HepG2 (cell line): ENCODE data around the gene DQX1. TPM values are rescaled to one million over a fixed set of nuclear protein-coding genes. Genes with fewer than 3 reads are reported as not detected.

Experiments
- DBP ChIP-seq: sonication (generic); formaldehyde crosslinking; IDR thresholded peaks from 2 replicates; pipeline ENCODE4 v1.4.0; 2020; ENCODE audit warnings: missing genetic modification reagents; ENCODE audit errors: not compliant biosample characterization
- FOSL2 ChIP-seq: sonication (generic); formaldehyde crosslinking; IDR thresholded peaks from 2 replicates; pipeline ENCODE4 v1.4.0; 2020; ENCODE audit warnings: missing genetic modification reagents
- GPN1 ChIP-seq: sonication (generic); formaldehyde crosslinking; IDR thresholded peaks from 2 replicates; pipeline ENCODE4 v1.5.1; 2020; ENCODE audit warnings: missing genetic modification reagents, borderline replicate concordance
- HNF1A ChIP-seq, 2 experiments: sonication (generic) in 1 of 2; formaldehyde crosslinking in 1 of 2; IDR thresholded peaks; 2 replicates each; pipeline versions ENCODE4 v1.4.0 to v1.6.1; 2016 to 2020; ENCODE audit warnings: borderline replicate concordance in 1 of 2, low read depth in 1 of 2, mild to moderate bottlenecking in 1 of 2, missing genetic modification reagents in 1 of 2
- HNF4A ChIP-seq: sonication (generic); formaldehyde crosslinking; IDR thresholded peaks from 2 replicates; pipeline ENCODE4 v1.4.0; 2020; ENCODE audit warnings: missing genetic modification reagents
- IKZF4 ChIP-seq: sonication (generic); formaldehyde crosslinking; IDR thresholded peaks from 2 replicates; pipeline ENCODE4 v1.5.1; 2020; ENCODE audit warnings: borderline replicate concordance, mild to moderate bottlenecking, low read depth, missing genetic modification reagents; ENCODE audit errors: not compliant biosample characterization
- JUNB ChIP-seq: sonication (generic); formaldehyde crosslinking; IDR thresholded peaks from 2 replicates; pipeline ENCODE4 v1.8.0; 2022; ENCODE audit warnings: missing genetic modification reagents, mild to moderate bottlenecking, borderline replicate concordance
- KLF11 ChIP-seq: IDR thresholded peaks from 2 replicates; pipeline ENCODE4 v1.6.1; 2016; ENCODE audit warnings: missing compliant biosample characterization
- TAF1 ChIP-seq: sonication (generic); formaldehyde crosslinking; IDR thresholded peaks from 2 replicates; pipeline ENCODE4 v1.4.0; 2020; ENCODE audit warnings: missing genetic modification reagents
- TBX2 ChIP-seq: sonication (generic); formaldehyde crosslinking; IDR thresholded peaks from 2 replicates; pipeline ENCODE4 v1.5.0; 2020; ENCODE audit warnings: missing genetic modification reagents, mild to moderate bottlenecking, borderline replicate concordance
- TOPORS ChIP-seq: sonication (generic); formaldehyde crosslinking; IDR thresholded peaks from 2 replicates; pipeline ENCODE4 v1.8.0; 2023; ENCODE audit warnings: mild to moderate bottlenecking, missing genetic modification reagents
- ZNF121 ChIP-seq: sonication (generic); formaldehyde crosslinking; IDR thresholded peaks from 2 replicates; pipeline ENCODE4 v1.5.0; 2020; ENCODE audit warnings: mild to moderate bottlenecking, missing genetic modification reagents
- ZNF256 ChIP-seq: sonication (generic); formaldehyde crosslinking; conservative IDR thresholded peaks from 2 replicates; pipeline ENCODE4 v1.4.0; 2020; ENCODE audit warnings: missing genetic modification reagents
- ZNF44 ChIP-seq: sonication (generic); formaldehyde crosslinking; IDR thresholded peaks from 2 replicates; pipeline ENCODE4 v1.5.1; 2020; ENCODE audit warnings: mild to moderate bottlenecking, missing genetic modification reagents
- ZNF558 ChIP-seq: sonication (generic); formaldehyde crosslinking; IDR thresholded peaks from 2 replicates; pipeline ENCODE4 v1.9.0; 2022; ENCODE audit warnings: mild to moderate bottlenecking, missing genetic modification reagents, borderline replicate concordance
- ZNF619 ChIP-seq: sonication (generic); formaldehyde crosslinking; IDR thresholded peaks from 2 replicates; pipeline ENCODE4 v1.4.0; 2020; ENCODE audit warnings: mild to moderate bottlenecking, missing genetic modification reagents
- ZSCAN21 ChIP-seq: sonication (generic); formaldehyde crosslinking; IDR thresholded peaks from 2 replicates; pipeline ENCODE4 v1.8.0; 2022; ENCODE audit warnings: mild to moderate bottlenecking, missing genetic modification reagents, moderate library complexity, borderline replicate concordance
- polyA plus RNA-seq, 8 experiments: library from polyadenylated mRNA; depleted of rRNA in 3 of 8; stranded (reverse) in 7 of 8; unstranded in 1 of 8; fragments of >200 nt; fragmentation: Illumina TruSeq in 4 of 8; extraction: Trizol in 4 of 8; gene quantifications; 2 replicates each; pipeline versions ENCODE4 v1.2.1 to v1.2.3, GENCODE V29; 2011 to 2016; ENCODE audit warnings: low read depth in 4 of 8, missing spikeins in 1 of 8, mixed read lengths in 1 of 8; ENCODE audit not compliant: insufficient read depth in 1 of 8
- total RNA-seq, 5 experiments: library from RNA; depleted of rRNA; stranded (reverse); fragments of >200 nt; fragmentation: Illumina TruSeq; extraction: Trizol; gene quantifications; 2 replicates each; pipeline ENCODE4 v1.2.3, GENCODE V29; 2016; ENCODE audit warnings: low read depth in 1 of 5
- TF ChIP-seq, protein P1 (sequence below): sonication (generic); formaldehyde crosslinking; IDR thresholded peaks from 2 replicates; pipeline ENCODE4 v1.4.0; 2020; ENCODE audit warnings: missing genetic modification reagents

The DQX1 gene
- total and polyA plus RNA-seq, 2 of the 13 experiments (the other 11 are each of a cell fraction or from before 2014, with no cell fraction given), result 27.6 to 89.8 TPM

DNA sequence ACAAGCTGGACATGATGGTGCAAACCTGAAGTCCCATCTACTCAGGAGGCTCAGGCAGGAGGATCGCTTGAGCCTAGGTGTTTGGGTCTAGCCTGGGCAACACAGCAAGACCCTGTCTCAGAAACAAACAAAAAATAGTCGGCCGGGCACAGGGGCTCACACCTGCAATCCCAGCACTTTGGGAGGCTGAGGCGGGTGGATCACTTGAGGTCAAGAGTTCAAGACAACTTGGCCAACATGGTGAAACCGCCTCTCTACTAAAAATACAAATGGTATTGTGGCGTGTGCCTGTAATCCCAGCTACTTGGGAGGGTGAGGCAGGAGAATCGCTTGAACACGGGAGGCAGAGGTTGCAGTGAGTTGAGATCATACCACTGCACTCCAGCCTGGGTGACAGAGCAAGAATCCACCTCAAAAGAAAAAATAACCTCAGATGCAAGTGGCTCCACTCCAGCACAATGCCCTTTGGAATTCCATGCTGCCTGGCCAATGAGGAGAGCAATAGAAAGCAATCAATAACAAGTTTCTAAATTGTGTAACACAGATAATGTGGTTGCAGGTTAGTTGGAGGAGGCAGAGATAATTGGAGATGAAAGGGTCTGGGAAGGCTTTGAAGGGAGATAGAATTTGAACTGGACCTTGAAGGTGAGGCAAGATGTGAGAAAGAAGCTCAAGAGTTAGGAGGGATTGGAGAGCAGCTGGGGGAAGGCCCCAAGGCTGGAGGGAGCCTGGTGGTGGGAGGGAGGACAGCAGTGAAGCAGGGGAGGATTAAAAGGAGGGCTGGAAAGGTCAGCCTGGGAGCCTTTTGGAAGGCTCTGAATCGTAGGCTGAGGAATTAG, 37.2 kb downstream of the DQX1 start (continued):
- TF ChIP-seq HNF1A (IDR thresholded peaks at IDR 0.05; ENCODE audit: low read depth) (peak; percentile 77), HNF1A (CRISPR knock-in tag; IDR thresholded peaks at IDR 0.05; ENCODE audit: borderline replicate concordance) (peak; percentile 31; the same call in 1 of the 2 replicates), IKZF4 (CRISPR knock-in tag) (peak; percentile 74), DBP (CRISPR knock-in tag) (no peak), ZSCAN21 (no peak), ZNF256 (CRISPR knock-in tag) (0 out of 2 replicates have a peak, but pooled peaks have one; percentile 84), FOSL2 (CRISPR knock-in tag) (peak; percentile 41; the same call in 1 of the 2 replicates), TOPORS (0 out of 2 replicates have a peak, but pooled peaks have one; percentile 61), JUNB (CRISPR knock-in tag) (peak; percentile 72; the same call in 1 of the 2 replicates), GPN1 (no peak), TAF1 (CRISPR knock-in tag) (peak; percentile 42; the same call in 1 of the 2 replicates), ZNF44 (CRISPR knock-in tag) (peak; percentile 69; the same call in 1 of the 2 replicates), ZNF558 (no peak), KLF11 (CRISPR knock-in tag) (no peak), HNF4A (CRISPR knock-in tag) (peak; percentile 95), ZNF619 (CRISPR knock-in tag) (peak; percentile 67; the same call in 1 of the 2 replicates), ZNF121 (CRISPR knock-in tag) (peak; percentile 96), TBX2 (peak; percentile 89)
- TF ChIP-seq, protein P1, sequence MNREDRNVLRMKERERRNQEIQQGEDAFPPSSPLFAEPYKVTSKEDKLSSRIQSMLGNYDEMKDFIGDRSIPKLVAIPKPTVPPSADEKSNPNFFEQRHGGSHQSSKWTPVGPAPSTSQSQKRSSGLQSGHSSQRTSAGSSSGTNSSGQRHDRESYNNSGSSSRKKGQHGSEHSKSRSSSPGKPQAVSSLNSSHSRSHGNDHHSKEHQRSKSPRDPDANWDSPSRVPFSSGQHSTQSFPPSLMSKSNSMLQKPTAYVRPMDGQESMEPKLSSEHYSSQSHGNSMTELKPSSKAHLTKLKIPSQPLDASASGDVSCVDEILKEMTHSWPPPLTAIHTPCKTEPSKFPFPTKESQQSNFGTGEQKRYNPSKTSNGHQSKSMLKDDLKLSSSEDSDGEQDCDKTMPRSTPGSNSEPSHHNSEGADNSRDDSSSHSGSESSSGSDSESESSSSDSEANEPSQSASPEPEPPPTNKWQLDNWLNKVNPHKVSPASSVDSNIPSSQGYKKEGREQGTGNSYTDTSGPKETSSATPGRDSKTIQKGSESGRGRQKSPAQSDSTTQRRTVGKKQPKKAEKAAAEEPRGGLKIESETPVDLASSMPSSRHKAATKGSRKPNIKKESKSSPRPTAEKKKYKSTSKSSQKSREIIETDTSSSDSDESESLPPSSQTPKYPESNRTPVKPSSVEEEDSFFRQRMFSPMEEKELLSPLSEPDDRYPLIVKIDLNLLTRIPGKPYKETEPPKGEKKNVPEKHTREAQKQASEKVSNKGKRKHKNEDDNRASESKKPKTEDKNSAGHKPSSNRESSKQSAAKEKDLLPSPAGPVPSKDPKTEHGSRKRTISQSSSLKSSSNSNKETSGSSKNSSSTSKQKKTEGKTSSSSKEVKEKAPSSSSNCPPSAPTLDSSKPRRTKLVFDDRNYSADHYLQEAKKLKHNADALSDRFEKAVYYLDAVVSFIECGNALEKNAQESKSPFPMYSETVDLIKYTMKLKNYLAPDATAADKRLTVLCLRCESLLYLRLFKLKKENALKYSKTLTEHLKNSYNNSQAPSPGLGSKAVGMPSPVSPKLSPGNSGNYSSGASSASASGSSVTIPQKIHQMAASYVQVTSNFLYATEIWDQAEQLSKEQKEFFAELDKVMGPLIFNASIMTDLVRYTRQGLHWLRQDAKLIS (CRISPR knock-in tag), result no peak
